HepG2 (cell line): ENCODE data around the gene CIB1. TPM values are rescaled to one million over a fixed set of nuclear protein-coding genes. Genes with fewer than 3 reads are reported as not detected.

Experiments used
- BCL6 ChIP-seq: IDR thresholded peaks from 2 replicates; pipeline ENCODE4 v1.6.1; 2016; ENCODE audit warnings: missing genetic modification reagents, missing compliant biosample characterization
- BHLHE40 ChIP-seq: IDR thresholded peaks from 2 replicates; pipeline ENCODE4 v1.6.1; 2011; ENCODE audit warnings: low read length, improper control_type of control experiment
- DMAP1 ChIP-seq: IDR thresholded peaks from 2 replicates; pipeline ENCODE4 v1.6.1; 2016
- ETS1 ChIP-seq: sonication (generic); formaldehyde crosslinking; IDR thresholded peaks from 2 replicates; pipeline ENCODE4 v1.4.0; 2020; ENCODE audit warnings: missing genetic modification reagents
- GABPA ChIP-seq, 2 experiments: IDR thresholded peaks; 2 replicates each; pipeline ENCODE4 v1.6.1; 2011 to 2016; ENCODE audit warnings: low read depth in 2 of 2, low read length in 1 of 2, missing biosample characterization in 1 of 2, missing genetic modification characterization in 1 of 2
- HNF4G ChIP-seq, 2 experiments: sonication (generic) in 1 of 2; formaldehyde crosslinking in 1 of 2; IDR thresholded peaks; 2 replicates each; pipeline versions ENCODE4 v1.4.0 to v1.6.1; 2011 to 2020; ENCODE audit warnings: borderline replicate concordance in 2 of 2, low read depth in 2 of 2, mild to moderate bottlenecking in 2 of 2, low read length in 1 of 2, missing genetic modification reagents in 1 of 2, moderate library complexity in 1 of 2
- NPAS2 ChIP-seq: sonication (generic); formaldehyde crosslinking; IDR thresholded peaks from 2 replicates; pipeline ENCODE4 v1.8.0; 2022; ENCODE audit warnings: mild to moderate bottlenecking, missing genetic modification reagents, borderline replicate concordance
- NR3C1 ChIP-seq: sonication (generic); formaldehyde crosslinking; IDR thresholded peaks from 2 replicates; pipeline ENCODE4 v1.4.0; 2020; ENCODE audit warnings: missing genetic modification reagents
- PCBP2 ChIP-seq: fragments of 200-400 bp; formaldehyde crosslinking; optimal IDR thresholded peaks from 2 replicates; pipeline ENCODE3; 2018; ENCODE audit warnings: low read length, low read depth; ENCODE audit not compliant: poor library complexity, severe bottlenecking
- PHF20 ChIP-seq: sonication (generic); formaldehyde crosslinking; IDR thresholded peaks from 2 replicates; pipeline ENCODE4 v1.5.0; 2020; ENCODE audit warnings: mild to moderate bottlenecking, missing genetic modification reagents
- REL ChIP-seq: sonication (generic); formaldehyde crosslinking; conservative IDR thresholded peaks from 2 replicates; pipeline ENCODE4 v1.8.0; 2022; ENCODE audit warnings: mild to moderate bottlenecking, missing genetic modification reagents, moderate library complexity
- ZBTB25 ChIP-seq: IDR thresholded peaks from 2 replicates; pipeline ENCODE4 v1.6.1; 2018; ENCODE audit warnings: missing genetic modification reagents
- ZBTB40 ChIP-seq, 2 experiments: fragments of 450-650 bp in 1 of 2; sonication (generic) in 1 of 2; formaldehyde crosslinking in 1 of 2; IDR thresholded peaks; 2 replicates each; pipeline versions ENCODE4 v1.6.1 to v1.8.0; 2016 to 2022; ENCODE audit warnings: antibody characterized with exemption in 1 of 2, mild to moderate bottlenecking in 1 of 2, missing genetic modification reagents in 1 of 2
- ZNF543 ChIP-seq: sonication (generic); formaldehyde crosslinking; IDR thresholded peaks from 2 replicates; pipeline ENCODE4 v1.4.0; 2020; ENCODE audit warnings: mild to moderate bottlenecking, missing genetic modification reagents
- ZNF784 ChIP-seq: sonication (generic); formaldehyde crosslinking; IDR thresholded peaks from 2 replicates; pipeline ENCODE4 v1.5.1; 2020; ENCODE audit warnings: missing genetic modification reagents, mild to moderate bottlenecking, borderline replicate concordance
- polyA plus RNA-seq, 8 experiments: library from polyadenylated mRNA; depleted of rRNA in 3 of 8; stranded (reverse) in 7 of 8; unstranded in 1 of 8; fragments of >200 nt; fragmentation: Illumina TruSeq in 4 of 8; extraction: Trizol in 4 of 8; gene quantifications; 2 replicates each; pipeline versions ENCODE4 v1.2.1 to v1.2.3, GENCODE V29; 2011 to 2016; ENCODE audit warnings: low read depth in 4 of 8, missing spikeins in 1 of 8, mixed read lengths in 1 of 8; ENCODE audit not compliant: insufficient read depth in 1 of 8
- total RNA-seq, 5 experiments: library from RNA; depleted of rRNA; stranded (reverse); fragments of >200 nt; fragmentation: Illumina TruSeq; extraction: Trizol; gene quantifications; 2 replicates each; pipeline ENCODE4 v1.2.3, GENCODE V29; 2016; ENCODE audit warnings: low read depth in 1 of 5

CIB1 gene
- total and polyA plus RNA-seq, 2 of the 13 experiments (the other 11 are each of a cell fraction or from before 2014, with no cell fraction given), result 38.7 to 72.7 TPM

GRCh38 chr15:90265271-90266060 is 31.7 kb upstream of the CIB1 start, which contains the start of gene NGRN (continued):
- TF ChIP-seq ZBTB40 (IDR thresholded peaks at IDR 0.05) (peak; percentile 74), ZBTB40 (CRISPR knock-in tag; IDR thresholded peaks at IDR 0.05) (peak; percentile 85), ZBTB25 (CRISPR knock-in tag) (0 out of 2 replicates have a peak, but pooled peaks have one; percentile 63), DMAP1 (peak; percentile 96), HNF4G (IDR thresholded peaks at IDR 0.05; ENCODE audit: borderline replicate concordance, low read depth, low read length) (no peak), HNF4G (CRISPR knock-in tag; IDR thresholded peaks at IDR 0.05; ENCODE audit: borderline replicate concordance, low read depth) (no peak; the same call in 1 of the 2 replicates), NR3C1 (no peak), PHF20 (peak; percentile 87), NPAS2 (CRISPR knock-in tag) (no peak), BCL6 (CRISPR knock-in tag) (peak; percentile 36; the same call in 1 of the 2 replicates), REL (no peak), ZNF543 (CRISPR knock-in tag) (peak; percentile 87), ZNF784 (CRISPR knock-in tag) (peak; percentile 90), ETS1 (CRISPR knock-in tag) (peak; percentile 35; the same call in 1 of the 2 replicates), BHLHE40 (no peak), PCBP2 (no peak), GABPA (IDR thresholded peaks at IDR 0.05; ENCODE audit: low read depth, low read length) (peak; percentile 91), GABPA (CRISPR knock-in tag; IDR thresholded peaks at IDR 0.05; ENCODE audit: low read depth) (peak; percentile 97)
